ENCODE results near the gene SPINK2.

DNA sequence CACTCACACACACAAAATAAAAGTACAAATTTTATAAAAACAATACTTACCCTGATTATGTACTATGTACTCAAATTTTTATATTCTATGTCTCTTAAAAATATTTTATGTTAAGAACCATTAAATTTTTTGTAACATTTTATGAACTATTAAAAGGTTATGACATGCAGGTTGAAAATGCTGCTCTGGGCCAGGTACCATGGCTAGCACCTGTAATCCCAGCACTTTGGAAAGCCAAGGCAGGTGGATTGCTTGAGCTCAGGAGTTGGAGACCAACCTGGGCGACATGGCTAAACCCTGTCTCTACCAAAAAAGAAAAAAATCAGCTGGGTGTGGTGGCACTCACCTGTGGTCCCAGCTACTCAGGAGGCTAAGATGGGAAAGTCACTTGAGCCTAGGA is 29.4 kb upstream of the SPINK2 start:
- TF ChIP-seq EZH2 (IDR thresholded peaks at IDR 0.05; ENCODE audit: low read length, unreplicated experiment) (no peak), EZH2phosphoT487 (IDR thresholded peaks at IDR 0.05; ENCODE audit: borderline replicate concordance, low read length) (no peak)
- TF ChIP-seq, protein P1, sequence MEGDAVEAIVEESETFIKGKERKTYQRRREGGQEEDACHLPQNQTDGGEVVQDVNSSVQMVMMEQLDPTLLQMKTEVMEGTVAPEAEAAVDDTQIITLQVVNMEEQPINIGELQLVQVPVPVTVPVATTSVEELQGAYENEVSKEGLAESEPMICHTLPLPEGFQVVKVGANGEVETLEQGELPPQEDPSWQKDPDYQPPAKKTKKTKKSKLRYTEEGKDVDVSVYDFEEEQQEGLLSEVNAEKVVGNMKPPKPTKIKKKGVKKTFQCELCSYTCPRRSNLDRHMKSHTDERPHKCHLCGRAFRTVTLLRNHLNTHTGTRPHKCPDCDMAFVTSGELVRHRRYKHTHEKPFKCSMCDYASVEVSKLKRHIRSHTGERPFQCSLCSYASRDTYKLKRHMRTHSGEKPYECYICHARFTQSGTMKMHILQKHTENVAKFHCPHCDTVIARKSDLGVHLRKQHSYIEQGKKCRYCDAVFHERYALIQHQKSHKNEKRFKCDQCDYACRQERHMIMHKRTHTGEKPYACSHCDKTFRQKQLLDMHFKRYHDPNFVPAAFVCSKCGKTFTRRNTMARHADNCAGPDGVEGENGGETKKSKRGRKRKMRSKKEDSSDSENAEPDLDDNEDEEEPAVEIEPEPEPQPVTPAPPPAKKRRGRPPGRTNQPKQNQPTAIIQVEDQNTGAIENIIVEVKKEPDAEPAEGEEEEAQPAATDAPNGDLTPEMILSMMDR (conservative IDR thresholded peaks at IDR 0.05; ENCODE audit: low read depth, low read length), result no peak
